ENCODE results near the gene RHOF. TPM values are rescaled to one million over a fixed set of nuclear protein-coding genes. Genes with fewer than 3 reads are reported as not detected.

RHOF gene
- total RNA-seq, 4 donors from 2014 or later = 14.1 to 24.3 (median 18.1) TPM

- WGBS, 2 donors = 41 to 48% methylated on average over 25 of the region's 25 CpGs
- H3K36me3 ChIP-seq = peaks cover 2 to 82% (median 50%) of the 10 kb centered on the region in 3 donors
- peak in 1 of 2 donors; percentile 21 for DNase-seq (ENCODE audit: low spot score in 2 of 2)
- no peaks in the 10 kb centered on the region for H3K9me3 ChIP-seq
- H3K27me3 ChIP-seq = no peaks in the 10 kb centered on the region
- peaks cover 0 to 47% (median 31%) of the 10 kb centered on the region in 4 donors for H3K4me1 ChIP-seq
- TF ChIP-seq POLR2A (IDR thresholded peaks at IDR 0.05) (no peak), CTCF (IDR thresholded peaks at IDR 0.05) (no peak), EP300 (IDR thresholded peaks at IDR 0.05) (no peak)
- no peak overlapping the region for H3K27ac ChIP-seq
- peak overlapping the region in 2 of 4 donors; percentile 49 to 55 for H3K4me3 ChIP-seq
Measured at GRCh38 chr12:121812921-121813896, 19.7 kb upstream of the RHOF start.

GRCh38 chr12:121812320-121812871 is 18.9 kb upstream of the RHOF start:
- peak overlapping the region in 3 of 4 donors; percentile 73 to 87 (median 87) for H3K27ac ChIP-seq
- no peaks in the 10 kb centered on the region for H3K27me3 ChIP-seq
- no peaks in the 10 kb centered on the region for H3K9me3 ChIP-seq
- 9 to 21% methylated on average over 17 to 20 of the region's 26 CpGs for WGBS, 2 donors
- H3K4me1 ChIP-seq = peaks cover 0 to 56% (median 34%) of the 10 kb centered on the region in 4 donors
- H3K4me3 ChIP-seq = peak overlapping the region; percentile 38 to 61 (median 52)
- peak; percentile 27 to 59 for DNase-seq (ENCODE audit: low spot score in 2 of 2)
- H3K36me3 ChIP-seq = peaks cover 2 to 82% (median 47%) of the 10 kb centered on the region in 3 donors
- TF ChIP-seq POLR2A (IDR thresholded peaks at IDR 0.05) (no peak), CTCF (IDR thresholded peaks at IDR 0.05) (peak in 3 of 5 experiments; percentile 2 to 54 (median 51))

GRCh38 chr12:121811434-121812319 is 18.2 kb upstream of the RHOF start:
- DNase-seq (ENCODE audit: low spot score in 2 of 2) = peak; percentile 66 to 70
- no peaks in the 10 kb centered on the region for H3K9me3 ChIP-seq
- peaks cover 2 to 76% (median 41%) of the 10 kb centered on the region in 3 donors for H3K36me3 ChIP-seq
- TF ChIP-seq POLR2A (IDR thresholded peaks at IDR 0.05) = no peak
- TF ChIP-seq EP300 (IDR thresholded peaks at IDR 0.05) = peak in 1 of 2 donors; percentile 36
- peak; percentile 98 to 99 (median 99) for TF ChIP-seq CTCF (IDR thresholded peaks at IDR 0.05)
- H3K4me1 ChIP-seq = peaks cover 0 to 63% (median 41%) of the 10 kb centered on the region in 4 donors
- 3 to 6% methylated on average over 20 to 34 of the region's 46 CpGs for WGBS, 2 donors
- no peaks in the 10 kb centered on the region for H3K27me3 ChIP-seq
- peak overlapping the region; percentile 38 to 61 (median 52) for H3K4me3 ChIP-seq
- H3K27ac ChIP-seq = peak overlapping the region; percentile 0 to 87 (median 80)

- peak overlapping the region in 3 of 4 donors; percentile 49 to 61 (median 55) for H3K4me3 ChIP-seq
- H3K27ac ChIP-seq = peak overlapping the region; percentile 0 to 87 (median 80)
- DNase-seq (ENCODE audit: low spot score in 2 of 2) = no peak
- TF ChIP-seq EP300 (IDR thresholded peaks at IDR 0.05) = no peak
- TF ChIP-seq POLR2A (IDR thresholded peaks at IDR 0.05) = no peak
- no peaks in the 10 kb centered on the region for H3K27me3 ChIP-seq
- peaks cover 0 to 70% (median 49%) of the 10 kb centered on the region in 4 donors for H3K4me1 ChIP-seq
- H3K9me3 ChIP-seq = no peaks in the 10 kb centered on the region
- peaks cover 2 to 68% (median 35%) of the 10 kb centered on the region in 3 donors for H3K36me3 ChIP-seq
- WGBS, 2 donors = 52 to 61% methylated on average over 6 of the region's 6 CpGs
Measured at GRCh38 chr12:121810833-121811433, 17.4 kb upstream of the RHOF start.

All from tibial nerve (tissue), 4 donors.